Measurements from ENCODE around the gene TRIAP1.
"Not testable (repeated sequence)": the region's sequence is repeated elsewhere in the genome, so short reads cannot be mapped to it uniquely, and the experiment has no call there.

Gene TRIAP1

GRCh38 chr12:120468325-120468820, 22.2 kb upstream of the TRIAP1 start:
- DNase-seq, result peak; percentile 66

GRCh38 chr12:120467439-120467838, 21.3 kb upstream of the TRIAP1 start:
- no peak for DNase-seq

GRCh38 chr12:120466560-120467315, 20.6 kb upstream of the TRIAP1 start:
- peak; percentile 72 for DNase-seq

GRCh38 chr12:120465756-120466155, 19.6 kb upstream of the TRIAP1 start:
- no peak for DNase-seq

GRCh38 chr12:120463712-120464111, 17.5 kb upstream of the TRIAP1 start:
- no peak for DNase-seq

- no peak for DNase-seq
These were observed 16.0 kb upstream of the TRIAP1 start for GRCh38 chr12:120462099-120462640.

- DNase-seq, result no peak
These were observed 14.0 kb upstream of the TRIAP1 start for GRCh38 chr12:120460157-120460556.

GRCh38 chr12:120457133-120457532, 10.9 kb upstream of the TRIAP1 start:
- no peak for DNase-seq

- no peak for DNase-seq
These were observed 9.1 kb upstream of the TRIAP1 start for GRCh38 chr12:120455302-120455701.

- DNase-seq, result no peak
These were observed 7.8 kb upstream of the TRIAP1 start for GRCh38 chr12:120453977-120454376.

- no peak for DNase-seq
These were observed 7.0 kb upstream of the TRIAP1 start for GRCh38 chr12:120453060-120453750.

GRCh38 chr12:120452524-120452923, 6.3 kb upstream of the TRIAP1 start:
- not testable (repeated sequence) for DNase-seq

- no peak for DNase-seq
These were observed 1.8 kb upstream of the TRIAP1 start for GRCh38 chr12:120447992-120448391.

- DNase-seq, result not testable (repeated sequence)
These were observed 627 bp upstream of the TRIAP1 start for GRCh38 chr12:120446844-120447178.

- no peak for DNase-seq
These were observed 1.5 kb downstream of the TRIAP1 start for GRCh38 chr12:120444676-120445075.

- DNase-seq, result peak; percentile 84
These were observed 6.4 kb downstream of the TRIAP1 start for GRCh38 chr12:120439646-120440247.

GRCh38 chr12:120438495-120439198, 7.5 kb downstream of the TRIAP1 start:
- no peak for DNase-seq

- peak; percentile 98 for DNase-seq
These were observed 8.3 kb downstream of the TRIAP1 start, which contains the start of gene COX6A1 for GRCh38 chr12:120437735-120438494. Gene COX6A1 (plus strand): TSS chr12:120438113. CDS start chr12:120438127, 14 bp downstream.

GRCh38 chr12:120432772-120433525, 13.2 kb downstream of the TRIAP1 start:
- DNase-seq, result no peak

GRCh38 chr12:120429368-120429767, 16.8 kb downstream of the TRIAP1 start:
- no peak for DNase-seq

GRCh38 chr12:120428597-120429229, 17.5 kb downstream of the TRIAP1 start:
- DNase-seq, result no peak
